Activated CD8-positive, alpha-beta T cell treated with anti-CD3 and anti-CD28 coated beads for 36 hours (primary cell): ENCODE data around the gene CHIC1. TPM values are rescaled to one million over a fixed set of nuclear protein-coding genes. Genes with fewer than 3 reads are reported as not detected.
"Not testable (repeated sequence)": the region's sequence is repeated elsewhere in the genome, so short reads cannot be mapped to it uniquely, and the experiment has no call there.

Experiments
- ATAC-seq: fragments of 200-7000 bp; cut with Tn5 transposase; one replicate; pipeline ENCODE4 v1.10.0; 2021; ENCODE audit warnings: mild to moderate bottlenecking, moderate library complexity
- CTCF ChIA-PET: fragments of 350-600 bp; sonication (Branson Sonifier 250); formaldehyde crosslinking; loops from one replicate; lab custom pipeline; 2021; ENCODE audit warnings: antibody characterized with exemption; lab: Charles Lee
- POLR2A ChIA-PET: fragments of 350-600 bp; sonication (Branson Sonifier 250); formaldehyde crosslinking; loops from one replicate; lab custom pipeline; 2021; ENCODE audit warnings: antibody characterized with exemption; lab: Charles Lee
- DNase-seq: peaks from one replicate; pipeline ENCODE4 v3.0.0-alpha.2; 2020
- H3K27ac Mint-ChIP-seq: one replicate; pipeline ENCODE4 v1.8.0; 2021; ENCODE audit warnings: mild to moderate bottlenecking, mixed read lengths
- H3K27me3 Mint-ChIP-seq: one replicate; pipeline ENCODE4 v1.8.0; 2021; ENCODE audit warnings: mixed read lengths
- H3K36me3 Mint-ChIP-seq: one replicate; pipeline ENCODE4 v1.8.0; 2021; ENCODE audit warnings: low read depth, mixed read lengths
- H3K4me1 Mint-ChIP-seq: one replicate; pipeline ENCODE4 v1.8.0; 2021; ENCODE audit warnings: low read depth, mixed read lengths
- H3K4me3 Mint-ChIP-seq: one replicate; pipeline ENCODE4 v1.8.0; 2021; ENCODE audit warnings: mild to moderate bottlenecking, moderate library complexity, mixed read lengths
- H3K9me3 Mint-ChIP-seq: one replicate; pipeline ENCODE4 v1.8.0; 2021; ENCODE audit warnings: mixed read lengths
- intact Hi-C: fragments of 100-400 bp; cut with micrococcal nuclease; formaldehyde crosslinking; loops from one replicate; pipeline ENCODE4 v1.10.0; 2022
- total RNA-seq, 2 experiments: library from RNA; stranded (reverse); gene quantifications; one replicate each; pipeline ENCODE4 v1.2.3, GENCODE V29; 2021
- TF ChIP-seq, protein P1 (sequence below): fragments of 200-600 bp; IDR thresholded peaks from one replicate; pipeline ENCODE4 v1.8.0; 2022; ENCODE audit warnings: antibody characterized with exemption, mild to moderate bottlenecking

Gene CHIC1
- total RNA-seq, 2 experiments from 2014 or later = 3.9 to 4.4 TPM

DNA sequence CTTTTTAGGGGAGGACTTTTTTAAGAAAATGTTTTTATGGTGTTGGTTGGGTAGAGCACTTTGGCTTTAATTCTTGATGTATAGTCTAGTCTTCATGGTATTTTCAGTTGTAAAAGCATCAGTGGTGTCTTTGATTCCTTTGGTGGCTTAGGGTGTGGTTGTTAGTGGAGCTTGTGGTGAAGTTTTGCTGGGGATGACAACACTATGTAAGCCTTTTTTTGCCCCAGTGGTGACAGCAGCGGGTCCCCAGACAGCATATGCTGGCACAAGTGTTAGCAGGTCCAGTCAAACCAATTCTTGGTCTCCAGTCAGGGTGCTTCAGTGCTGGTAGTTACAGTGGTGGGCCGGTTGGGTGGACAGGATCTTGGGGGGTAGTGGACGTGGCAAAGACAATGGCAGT is 52.0 kb downstream of the CHIC1 start:
- H3K27ac Mint-ChIP-seq = no peak overlapping the region
- H3K36me3 Mint-ChIP-seq = peaks cover 52% of the 10 kb centered on the region
- DNase-seq (no peak), ATAC-seq (no peak)
- ChIA-PET POLR2A (no interaction called here), CTCF (no interaction called here)
- intact Hi-C loops = no loop called here
- H3K27me3 Mint-ChIP-seq = no peaks in the 10 kb centered on the region
- H3K9me3 Mint-ChIP-seq = peaks cover 22% of the 10 kb centered on the region
- no peak overlapping the region for H3K4me3 Mint-ChIP-seq
- H3K4me1 Mint-ChIP-seq = peaks cover 13% of the 10 kb centered on the region
- TF ChIP-seq, protein P1, sequence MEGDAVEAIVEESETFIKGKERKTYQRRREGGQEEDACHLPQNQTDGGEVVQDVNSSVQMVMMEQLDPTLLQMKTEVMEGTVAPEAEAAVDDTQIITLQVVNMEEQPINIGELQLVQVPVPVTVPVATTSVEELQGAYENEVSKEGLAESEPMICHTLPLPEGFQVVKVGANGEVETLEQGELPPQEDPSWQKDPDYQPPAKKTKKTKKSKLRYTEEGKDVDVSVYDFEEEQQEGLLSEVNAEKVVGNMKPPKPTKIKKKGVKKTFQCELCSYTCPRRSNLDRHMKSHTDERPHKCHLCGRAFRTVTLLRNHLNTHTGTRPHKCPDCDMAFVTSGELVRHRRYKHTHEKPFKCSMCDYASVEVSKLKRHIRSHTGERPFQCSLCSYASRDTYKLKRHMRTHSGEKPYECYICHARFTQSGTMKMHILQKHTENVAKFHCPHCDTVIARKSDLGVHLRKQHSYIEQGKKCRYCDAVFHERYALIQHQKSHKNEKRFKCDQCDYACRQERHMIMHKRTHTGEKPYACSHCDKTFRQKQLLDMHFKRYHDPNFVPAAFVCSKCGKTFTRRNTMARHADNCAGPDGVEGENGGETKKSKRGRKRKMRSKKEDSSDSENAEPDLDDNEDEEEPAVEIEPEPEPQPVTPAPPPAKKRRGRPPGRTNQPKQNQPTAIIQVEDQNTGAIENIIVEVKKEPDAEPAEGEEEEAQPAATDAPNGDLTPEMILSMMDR = no peak

DNA sequence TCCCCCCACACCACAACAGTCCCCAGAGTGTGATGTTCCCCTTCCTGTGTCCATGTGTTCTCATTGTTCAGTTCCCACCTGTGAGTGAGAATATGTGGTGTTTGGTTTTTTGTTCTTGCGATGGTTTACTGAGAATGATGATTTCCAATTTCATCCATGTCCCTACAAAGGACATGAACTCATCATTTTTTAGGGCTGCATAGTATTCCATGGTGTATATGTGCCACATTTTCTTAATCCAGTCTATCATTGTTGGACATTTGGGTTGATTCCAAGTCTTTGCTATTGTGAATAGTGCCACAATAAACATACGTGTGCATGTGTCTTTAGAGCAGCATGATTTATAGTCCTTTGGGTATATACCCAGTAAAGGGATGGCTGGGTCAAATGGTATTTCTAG is 78.7 kb downstream of the CHIC1 start:
- POLR2A ChIA-PET, H3K27me3 Mint-ChIP-seq, H3K4me3 Mint-ChIP-seq, H3K4me1 Mint-ChIP-seq, DNase-seq, ATAC-seq, CTCF ChIA-PET, H3K27ac Mint-ChIP-seq, intact Hi-C loops: not testable (repeated sequence)
- H3K9me3 Mint-ChIP-seq = peaks cover 33% of the 10 kb centered on the region
- peaks cover 55% of the 10 kb centered on the region for H3K36me3 Mint-ChIP-seq

- ChIA-PET POLR2A (no interaction called here), CTCF (no interaction called here)
- H3K9me3 Mint-ChIP-seq = peaks cover 13% of the 10 kb centered on the region
- H3K36me3 Mint-ChIP-seq = peaks cover 22% of the 10 kb centered on the region
- no peak for DNase-seq
- no peaks in the 10 kb centered on the region for H3K4me1 Mint-ChIP-seq
- no peak overlapping the region for H3K27ac Mint-ChIP-seq
- intact Hi-C loops = no loop called here
- TF ChIP-seq, protein P1 = no peak
- no peak overlapping the region for H3K4me3 Mint-ChIP-seq
- H3K27me3 Mint-ChIP-seq = no peaks in the 10 kb centered on the region
- ATAC-seq = no peak
Observed at GRCh38 chrX:73647212-73647611, 84.2 kb downstream of the CHIC1 start.

DNA sequence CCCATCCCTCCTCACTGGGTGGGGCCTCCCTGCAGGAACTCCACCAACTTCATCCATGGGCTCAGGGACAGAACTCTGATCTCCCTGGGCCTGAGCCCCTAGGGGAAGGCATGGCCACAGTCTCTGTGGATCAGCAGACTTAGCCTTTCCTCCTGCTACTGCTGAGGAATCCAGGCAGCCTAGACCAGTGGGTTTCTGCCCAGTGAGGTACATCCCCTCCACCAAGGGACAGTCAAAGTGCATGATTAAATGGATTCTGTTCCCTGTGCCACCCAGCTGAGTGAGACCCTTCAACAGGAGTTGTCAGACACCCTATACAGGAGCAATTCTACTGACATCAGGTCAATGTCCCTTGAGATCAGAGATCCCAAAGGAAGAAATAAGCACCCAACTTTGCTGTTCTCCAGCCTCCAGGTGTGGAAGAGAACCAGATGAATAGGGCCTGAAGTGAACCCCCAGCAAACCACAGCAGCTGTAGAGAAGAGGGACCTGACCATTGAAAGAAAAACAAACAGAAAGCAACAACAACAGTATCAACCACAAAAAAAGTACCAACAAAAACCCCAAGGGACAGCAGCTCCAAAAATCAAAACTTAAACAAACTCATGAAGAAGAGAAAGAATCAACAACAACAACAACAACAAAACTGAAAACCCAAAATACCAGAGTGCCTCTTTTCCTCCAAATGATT is 84.8 kb downstream of the CHIC1 start:
- POLR2A ChIA-PET = no interaction called here
- TF ChIP-seq, protein P1 = no peak
- CTCF ChIA-PET = no interaction called here
- Mint-ChIP-seq H3K4me1 (no peaks in the 10 kb centered on the region), H3K9me3 (peaks cover 13% of the 10 kb centered on the region), H3K27ac (no peak overlapping the region), H3K27me3 (no peaks in the 10 kb centered on the region), H3K4me3 (no peak overlapping the region), H3K36me3 (peaks cover 22% of the 10 kb centered on the region)
- no peak for DNase-seq
- no peak for ATAC-seq
- intact Hi-C loops = no loop called here

GRCh38 chrX:73661322-73661721 is 98.3 kb downstream of the CHIC1 start:
- POLR2A ChIA-PET = interaction anchor here (0.7 kb wide), 1 partner anchor 33 kb away, joined by 3 read pairs; no protein-coding TSS in a partner anchor
- H3K27me3 Mint-ChIP-seq, H3K27ac Mint-ChIP-seq, H3K4me1 Mint-ChIP-seq, ATAC-seq, H3K4me3 Mint-ChIP-seq, DNase-seq, intact Hi-C loops, CTCF ChIA-PET: not testable (repeated sequence)
- peaks cover 18% of the 10 kb centered on the region for H3K9me3 Mint-ChIP-seq
- peaks cover 20% of the 10 kb centered on the region for H3K36me3 Mint-ChIP-seq

DNA sequence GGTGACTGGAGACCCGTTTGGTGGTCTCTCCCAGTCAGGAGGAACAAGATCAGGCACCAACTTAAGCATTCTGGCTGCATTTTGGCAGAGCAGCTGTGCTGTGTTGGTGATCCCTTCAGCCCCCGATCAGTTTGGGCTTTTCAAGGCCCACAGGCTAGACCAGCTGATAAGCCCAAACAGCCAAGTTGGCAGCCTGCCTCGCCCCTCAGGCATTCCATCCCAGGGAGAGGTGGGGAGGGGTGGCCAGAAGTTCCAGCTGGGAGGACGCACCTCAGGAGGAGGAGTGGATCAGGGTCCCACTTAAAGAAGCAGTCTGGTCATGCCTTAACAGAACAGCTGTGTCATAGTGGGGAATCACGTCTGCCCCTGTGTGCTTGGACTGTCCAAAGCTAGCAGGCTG is 105.8 kb downstream of the CHIC1 start:
- H3K27ac Mint-ChIP-seq = no peak overlapping the region
- DNase-seq = no peak
- H3K9me3 Mint-ChIP-seq = peaks cover 12% of the 10 kb centered on the region
- ATAC-seq = no peak
- H3K4me3 Mint-ChIP-seq = no peak overlapping the region
- TF ChIP-seq, protein P1 = no peak
- peaks cover 27% of the 10 kb centered on the region for H3K36me3 Mint-ChIP-seq
- intact Hi-C loops = no loop called here
- H3K27me3 Mint-ChIP-seq = no peaks in the 10 kb centered on the region
- no peaks in the 10 kb centered on the region for H3K4me1 Mint-ChIP-seq
- CTCF ChIA-PET = no interaction called here
- POLR2A ChIA-PET = no interaction called here
